Epithelial cell of proximal tubule (primary cell): Measurements from ENCODE around the gene OTOG. TPM values are rescaled to one million over a fixed set of nuclear protein-coding genes. Genes with fewer than 3 reads are reported as not detected.

Experiments used
- DNase-seq: peaks from one replicate; pipeline ENCODE4 v3.0.0-alpha.2; 2011; ENCODE audit warnings: low read depth
- H3K4me3 ChIP-seq: 2 replicates; pipeline ENCODE4 v1.5.1; 2011; ENCODE audit warnings: low read depth, mild to moderate bottlenecking, low read length
- CTCF ChIP-seq: conservative IDR thresholded peaks from 2 replicates; pipeline ENCODE4 v1.5.1; 2012; ENCODE audit warnings: low read depth, mild to moderate bottlenecking, low read length
- total RNA-seq: library from RNA; depleted of rRNA; stranded (reverse); fragments of >200 nt; gene quantifications from 2 replicates; pipeline ENCODE4 v1.2.3, GENCODE V29; 2015

Gene OTOG
- total RNA-seq, 1 donor from 2014 or later = not detected

GRCh38 chr11:17546240-17546639, 819 bp upstream of the OTOG start:
- no peak for TF ChIP-seq CTCF
- no peak overlapping the region for H3K4me3 ChIP-seq
- DNase-seq = no peak

GRCh38 chr11:17547932-17548331, 873 bp downstream of the OTOG start:
- TF ChIP-seq CTCF = peak; percentile 31
- no peak overlapping the region for H3K4me3 ChIP-seq
- DNase-seq = no peak

GRCh38 chr11:17548444-17548843, 1.4 kb downstream of the OTOG start:
- TF ChIP-seq CTCF = peak; percentile 32
- DNase-seq = no peak
- H3K4me3 ChIP-seq = no peak overlapping the region

- DNase-seq = no peak
- no peak for TF ChIP-seq CTCF
Observed at GRCh38 chr11:17550450-17551346, 3.6 kb downstream of the OTOG start.

GRCh38 chr11:17551347-17552040, 4.4 kb downstream of the OTOG start:
- no peak for TF ChIP-seq CTCF
- no peak overlapping the region for H3K4me3 ChIP-seq
- DNase-seq = no peak

More at GRCh38 chr11:17550450-17551346, 3.6 kb downstream of the OTOG start:
- H3K4me3 ChIP-seq = no peak overlapping the region

- DNase-seq = no peak
- no peak overlapping the region for H3K4me3 ChIP-seq
- TF ChIP-seq CTCF = no peak
Observed at GRCh38 chr11:17552041-17552355, 4.9 kb downstream of the OTOG start.
